Stimulated activated CD4-positive, alpha-beta T cell treated with anti-CD3 and anti-CD28 coated beads, Interleukin-2, amount 100 ng/mL, for 4 hours (primary cell): Measurements from ENCODE around the gene OR52R1.
"Not testable (repeated sequence)": the region's sequence is repeated elsewhere in the genome, so short reads cannot be mapped to it uniquely, and the experiment has no call there.

Source experiments
- DNase-seq: peaks from one replicate; pipeline ENCODE4 v3.0.0-alpha.2; 2020; ENCODE audit warnings: low read depth

The OR52R1 gene

DNA sequence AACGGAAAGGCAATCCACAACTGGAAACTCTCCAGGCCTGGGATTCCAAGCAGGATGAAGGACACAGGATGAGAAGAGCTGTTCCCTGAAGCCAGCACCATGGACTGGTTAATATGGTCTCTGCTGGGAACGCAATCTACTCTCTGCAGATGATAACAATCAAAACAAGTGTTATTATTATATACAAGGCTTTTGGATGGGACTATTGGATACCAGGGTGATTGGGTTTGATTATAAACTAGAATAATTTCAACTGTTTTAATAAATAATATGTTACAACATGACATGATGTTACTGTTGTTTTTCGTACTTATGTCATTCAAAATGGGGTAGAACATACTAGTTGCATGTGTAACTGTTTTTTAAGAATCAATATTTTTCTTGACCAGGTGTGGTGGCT, at the start of gene OR52R1:
Gene OR52R1 (minus strand): TSS at position 101 of the 400 bp plus-strand sequence. CDS start 0 bp downstream, at position 101.
- DNase-seq, result no peak

DNA sequence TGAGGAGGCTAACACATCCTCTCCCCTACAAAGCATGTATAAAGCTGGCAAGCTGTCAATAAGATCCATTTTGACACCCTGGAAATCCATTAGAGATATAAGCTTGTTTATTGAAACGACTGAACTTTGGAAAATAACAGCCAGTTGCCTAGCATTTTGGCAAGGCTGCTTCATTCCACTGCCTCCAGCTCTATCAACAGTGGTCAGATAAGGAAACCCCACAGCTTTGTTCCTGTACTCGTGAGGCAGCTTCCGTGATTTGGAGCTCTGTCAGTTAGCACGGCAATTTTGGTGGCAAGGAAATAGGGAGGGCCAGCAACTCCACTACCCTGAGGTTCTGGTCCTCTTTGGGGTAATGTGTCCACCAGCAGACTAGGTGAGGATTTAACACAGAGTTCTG, 46.9 kb upstream of the OR52R1 start:
- no peak for DNase-seq

DNA sequence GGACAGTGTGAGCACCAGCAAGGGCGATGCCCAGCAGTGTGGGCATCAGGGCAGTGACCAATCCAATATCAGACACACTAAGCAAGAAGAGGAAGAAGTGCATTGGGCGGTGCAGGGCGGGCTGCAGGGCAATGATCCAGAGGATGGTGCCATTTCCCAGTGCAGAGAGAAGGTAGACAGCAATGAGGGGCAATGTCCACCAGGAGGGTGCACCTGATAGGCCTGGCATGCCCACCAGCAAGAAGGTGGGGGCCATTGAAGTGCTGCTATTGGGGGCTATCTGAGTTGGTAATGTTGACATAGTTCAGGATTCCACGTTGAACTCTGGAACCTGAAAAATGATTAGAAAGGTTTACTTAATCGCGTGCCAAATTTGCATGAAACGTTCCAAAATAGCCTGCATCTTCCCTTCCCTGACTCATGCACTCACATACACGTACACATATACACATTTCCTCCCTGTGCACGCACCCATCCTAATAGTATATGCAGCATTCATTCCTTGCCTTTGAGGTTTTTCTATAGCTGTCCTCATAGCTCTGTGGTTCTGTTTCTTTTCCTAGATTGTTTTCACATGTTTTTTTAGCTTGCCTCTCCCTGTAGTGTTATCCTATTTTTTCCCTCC, 44.8 kb upstream of the OR52R1 start, which contains the start of gene OR51S1:
Gene OR51S1 (minus strand): TSS at position 301 of the 625 bp plus-strand sequence. CDS start 0 bp downstream, at position 301.
- DNase-seq, result no peak

DNA sequence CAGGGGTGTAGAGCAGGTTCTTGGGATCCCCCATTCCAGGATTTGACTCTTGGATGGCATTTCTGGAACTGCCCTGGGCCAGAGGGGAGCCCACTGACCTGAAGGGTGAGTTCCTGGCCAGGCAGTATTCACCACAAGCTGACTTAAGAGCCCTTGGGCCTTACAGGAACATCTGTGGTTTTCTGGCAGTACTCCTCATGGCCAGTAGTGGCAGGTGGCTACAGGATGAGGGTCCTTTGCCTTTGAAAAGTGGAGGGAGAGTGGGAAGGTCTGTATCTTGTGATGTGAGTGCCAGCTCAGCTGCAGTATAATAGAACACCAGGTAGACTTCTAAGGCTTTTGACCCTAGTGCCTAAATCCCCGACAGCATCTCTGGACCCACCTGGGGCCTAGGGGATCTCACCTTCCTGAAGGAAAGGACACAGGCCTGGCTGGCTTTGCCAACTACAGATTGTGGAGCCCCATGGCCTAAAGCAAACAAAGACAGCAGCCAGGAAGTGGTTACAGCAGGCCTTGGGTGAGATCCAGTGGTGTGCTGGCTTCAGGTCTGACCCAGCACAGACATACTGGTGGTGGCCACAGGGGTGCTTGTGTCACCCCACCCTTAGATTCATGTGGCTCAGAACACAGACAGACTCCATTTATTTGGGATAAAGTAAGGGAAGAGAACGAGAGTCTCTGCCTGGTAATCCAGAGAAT, 35.8 kb upstream of the OR52R1 start:
- no peak for DNase-seq

DNA sequence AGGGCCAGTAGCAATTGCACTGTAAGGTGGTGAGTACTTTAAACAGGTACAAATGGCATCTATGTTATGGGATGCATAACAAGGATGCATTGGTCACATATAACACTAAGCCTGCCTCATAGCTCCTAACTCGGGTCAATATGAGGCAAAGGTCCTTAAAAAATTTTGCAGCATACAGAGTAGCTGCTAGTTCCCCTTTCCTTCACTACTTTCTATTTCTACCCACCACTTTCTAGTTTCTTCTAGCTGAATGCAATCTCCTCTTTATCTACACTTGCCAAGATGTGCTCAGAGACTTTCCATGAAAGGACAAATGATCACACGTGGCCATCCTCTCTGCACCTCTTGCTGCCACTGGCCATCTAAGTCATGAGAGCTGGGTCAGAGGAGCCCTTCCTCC, 26.7 kb upstream of the OR52R1 start:
- DNase-seq, result no peak

DNA sequence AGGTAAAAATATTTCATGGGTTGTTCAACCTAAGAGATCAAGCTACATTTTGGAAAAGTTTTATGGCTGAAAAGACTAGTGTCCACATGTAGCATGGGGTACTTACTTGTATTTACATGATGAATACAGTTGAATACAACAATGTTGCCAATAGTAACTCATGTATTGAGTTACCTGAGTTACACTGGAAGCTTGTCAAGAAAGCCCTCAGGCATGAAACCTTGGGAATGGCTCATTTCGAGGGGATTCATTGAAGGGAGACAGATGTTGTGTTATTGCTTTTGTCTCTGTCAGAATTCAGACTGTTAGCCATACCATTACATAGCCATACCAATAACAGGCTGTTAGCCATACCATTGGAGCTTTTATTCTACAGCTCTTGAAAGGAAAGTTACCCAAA, 26.2 kb upstream of the OR52R1 start:
- DNase-seq, result no peak

DNA sequence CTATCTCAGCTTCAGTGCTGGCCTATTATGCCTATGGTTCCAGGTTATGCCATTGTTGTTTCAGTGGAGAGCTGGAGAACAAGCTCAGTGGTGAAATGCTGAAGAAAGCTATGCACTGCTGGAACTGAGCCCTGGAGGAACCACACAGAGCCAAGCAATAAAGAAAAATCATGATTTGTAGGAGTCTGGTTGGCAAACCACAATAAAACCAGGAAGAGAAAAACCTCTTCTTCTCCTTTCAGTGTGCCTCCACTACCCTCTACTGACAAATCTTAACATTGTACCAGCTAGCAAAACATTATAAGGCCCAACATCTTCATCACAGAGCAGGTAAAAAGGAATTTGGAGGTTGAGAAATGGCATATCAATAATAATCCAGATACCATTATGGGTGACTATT, 22.2 kb upstream of the OR52R1 start:
- DNase-seq, result no peak

DNA sequence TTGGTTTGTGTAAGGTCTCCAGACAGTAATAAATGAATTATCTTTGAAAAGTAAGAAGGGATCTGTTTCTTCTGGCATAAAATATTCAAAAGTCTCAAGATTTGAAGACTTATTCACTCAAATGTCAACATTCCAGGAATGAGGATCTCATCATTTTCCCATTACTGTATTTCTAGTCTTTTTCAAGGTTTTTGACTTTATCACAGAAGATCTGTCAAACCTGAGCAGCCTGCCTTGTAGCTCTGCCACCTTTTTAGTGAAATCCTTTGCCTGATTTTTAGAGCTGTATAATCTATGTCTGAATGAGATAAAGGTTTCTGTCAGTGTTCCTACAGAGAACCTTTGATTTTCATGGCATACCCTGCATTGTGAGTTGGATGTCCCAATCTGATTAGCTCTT, 21.0 kb upstream of the OR52R1 start:
- DNase-seq, result no peak

DNA sequence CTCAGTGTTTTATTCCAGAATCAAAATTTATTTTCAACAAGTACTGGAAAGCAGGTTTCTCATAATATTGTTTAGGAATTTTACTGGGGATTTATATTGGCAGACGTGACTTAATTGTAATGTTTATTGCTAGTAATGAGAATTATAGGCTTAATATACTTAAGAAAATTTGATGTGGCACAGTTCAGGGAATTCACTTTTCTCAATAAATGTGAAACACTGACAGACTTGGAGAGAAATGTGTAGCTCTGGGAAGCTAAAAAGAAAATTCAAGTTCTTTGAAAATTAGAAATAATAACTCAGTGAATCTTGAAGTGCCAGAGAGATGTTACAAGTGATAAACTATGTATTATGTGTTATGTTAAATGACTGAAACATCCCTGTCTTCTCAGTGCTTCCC, 16.8 kb upstream of the OR52R1 start, which contains the start of gene OR51F2:
Gene OR51F2 (plus strand): TSS at position 301 of the 400 bp plus-strand sequence. CDS start 101 bp downstream, outside the sequence.
- no peak for DNase-seq

DNA sequence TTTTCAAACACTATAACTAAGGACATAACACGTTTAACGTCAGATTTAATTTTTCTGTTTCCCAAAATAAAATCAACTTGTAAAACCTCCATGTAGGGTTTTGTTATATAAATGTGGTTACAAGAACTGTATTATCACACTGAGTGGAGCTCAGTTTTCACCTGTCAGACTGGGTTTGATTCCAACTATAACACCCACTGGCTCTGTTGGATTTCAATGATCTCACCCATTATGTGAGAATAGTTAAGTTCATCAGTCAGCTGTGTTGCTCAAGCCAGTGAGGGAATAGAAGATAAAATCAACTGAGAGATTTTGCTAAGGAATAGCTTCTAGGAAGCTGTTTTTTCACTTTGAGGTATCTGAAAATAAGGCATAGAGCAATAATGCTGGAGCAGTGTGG, 5.1 kb upstream of the OR52R1 start:
- no peak for DNase-seq

DNA sequence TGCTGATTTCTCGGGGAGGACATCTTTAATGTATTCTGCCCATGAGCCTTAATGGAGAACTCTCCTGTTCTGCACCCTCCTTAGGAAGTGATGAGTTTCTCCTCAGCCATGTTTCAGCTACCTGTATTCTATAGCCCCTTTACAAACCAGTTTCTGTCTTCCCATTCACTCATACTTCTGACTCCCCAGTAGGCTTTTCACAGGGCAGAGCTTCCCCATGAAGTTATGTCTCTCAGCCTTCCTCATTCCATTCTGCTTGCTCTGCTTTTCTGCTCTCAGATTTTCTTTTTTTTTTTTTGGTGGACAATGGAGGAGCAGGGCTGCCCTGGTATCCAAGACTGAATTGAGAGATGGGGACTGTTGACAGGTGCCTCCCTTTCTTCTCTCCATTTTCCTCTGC, 4.3 kb upstream of the OR52R1 start:
- no peak for DNase-seq

DNA sequence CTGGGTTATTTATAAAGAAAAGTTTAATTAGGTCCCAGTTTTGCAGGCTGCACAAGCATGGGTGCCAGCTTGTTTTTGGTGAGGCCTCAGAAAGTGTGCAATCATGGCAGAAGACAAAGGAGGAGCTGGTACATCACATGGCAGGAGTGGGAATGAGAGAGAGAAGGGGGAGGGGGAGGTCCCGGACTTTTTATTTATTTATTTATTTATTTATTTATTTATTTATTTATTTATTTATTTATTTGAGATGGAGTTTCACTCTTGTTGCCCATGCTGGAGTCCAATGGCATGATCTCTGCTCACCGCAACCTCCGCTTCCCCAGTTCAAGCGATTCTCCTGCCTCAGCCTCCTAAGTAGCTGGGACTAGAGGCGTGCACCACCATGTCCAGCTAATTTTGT, 2.9 kb downstream of the OR52R1 start:
- DNase-seq, result not testable (repeated sequence)

DNA sequence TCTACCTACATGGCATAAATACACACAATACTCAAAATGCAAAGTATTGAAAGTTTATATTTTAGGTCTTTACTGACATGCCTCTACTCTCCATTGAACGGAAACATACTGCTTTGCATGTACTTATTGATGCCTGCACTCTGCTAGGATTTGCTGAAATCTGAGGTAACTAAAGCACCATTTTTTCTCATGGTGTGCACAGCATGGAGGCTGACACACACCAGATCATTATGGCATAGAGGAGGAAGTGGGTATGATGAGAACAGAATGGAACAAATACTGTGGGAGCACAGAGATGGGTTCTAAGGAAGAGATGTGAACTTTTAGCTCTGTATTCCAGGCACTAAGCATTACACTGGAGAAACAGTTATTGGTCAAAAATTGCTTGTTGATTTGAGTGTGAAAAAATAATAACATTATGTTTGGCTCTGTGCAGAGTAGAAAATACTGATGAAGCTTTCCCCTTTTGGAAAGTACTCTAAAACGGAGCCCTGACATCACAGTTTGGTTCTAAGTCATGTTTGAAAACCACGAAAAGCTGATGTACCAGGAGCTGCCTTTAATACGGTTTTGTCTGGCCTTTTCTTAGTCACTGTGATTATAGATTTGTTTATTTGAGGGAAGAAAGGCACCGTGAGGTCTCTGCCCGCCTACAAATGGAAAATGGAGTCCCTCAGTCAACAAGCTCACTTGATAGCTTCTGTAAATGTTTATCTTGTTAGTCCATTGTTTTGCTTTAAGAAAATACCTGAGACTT, 5.6 kb downstream of the OR52R1 start:
- no peak for DNase-seq

DNA sequence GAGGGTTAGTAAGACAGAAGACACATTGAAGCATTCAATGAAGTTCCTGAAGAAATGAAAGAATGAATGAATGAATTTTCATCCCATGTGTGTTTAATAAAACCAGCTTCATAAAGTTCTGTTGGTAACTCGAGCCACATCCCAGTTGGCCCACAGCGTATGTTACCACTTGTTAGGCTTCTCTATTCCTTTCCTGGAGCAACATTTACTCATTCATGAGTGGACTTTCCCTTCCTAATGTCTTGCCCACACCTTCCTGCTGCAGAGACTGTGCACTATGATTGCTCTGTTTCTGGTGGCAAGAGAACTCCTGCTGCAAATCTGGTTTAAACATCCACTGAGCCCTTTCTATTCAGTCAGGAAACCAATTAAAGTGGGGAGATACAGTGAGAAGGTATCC, 7.0 kb downstream of the OR52R1 start:
- DNase-seq, result no peak

DNA sequence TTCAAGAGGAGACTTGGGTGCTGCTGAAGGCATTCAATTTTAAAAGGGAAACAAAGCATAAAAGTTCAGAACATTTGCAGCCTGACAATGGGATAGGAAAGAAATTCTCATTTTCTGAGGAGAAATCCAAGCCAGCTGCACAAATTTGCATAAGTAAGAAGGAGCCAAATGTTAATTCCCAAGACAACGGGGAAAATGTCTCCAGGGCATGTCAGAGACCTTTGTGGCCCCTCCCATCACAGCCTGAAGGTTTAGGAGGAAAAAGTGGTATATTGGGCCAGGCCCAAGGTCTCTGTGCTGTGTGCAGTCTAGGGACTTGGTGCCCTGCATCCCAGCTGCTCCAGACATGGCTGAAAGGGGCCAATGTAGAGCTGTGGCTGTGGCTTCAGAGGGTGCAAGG, 21.7 kb downstream of the OR52R1 start:
- DNase-seq, result no peak

DNA sequence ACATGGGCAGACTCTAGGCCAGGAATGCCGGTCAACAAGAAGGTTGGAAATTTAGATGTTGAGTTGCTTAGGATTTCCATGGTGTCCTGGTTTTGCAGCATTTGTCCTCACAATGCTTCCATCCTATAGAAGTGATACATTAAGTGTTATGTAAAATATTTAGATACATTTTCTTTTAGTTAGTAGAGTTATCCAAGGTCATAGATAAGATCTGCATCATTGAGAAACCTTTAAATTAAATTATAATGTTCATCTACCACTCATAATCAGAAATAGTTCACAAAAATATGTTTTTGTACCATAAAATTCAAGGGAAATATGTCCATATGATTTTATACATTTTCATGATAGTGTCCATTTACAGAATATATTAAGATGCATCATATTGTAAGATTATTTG, 34.3 kb downstream of the OR52R1 start, which contains the start of gene OR51F1:
Gene OR51F1 (minus strand): TSS at position 101 of the 400 bp plus-strand sequence. CDS start 0 bp downstream, at position 101.
- no peak for DNase-seq

DNA sequence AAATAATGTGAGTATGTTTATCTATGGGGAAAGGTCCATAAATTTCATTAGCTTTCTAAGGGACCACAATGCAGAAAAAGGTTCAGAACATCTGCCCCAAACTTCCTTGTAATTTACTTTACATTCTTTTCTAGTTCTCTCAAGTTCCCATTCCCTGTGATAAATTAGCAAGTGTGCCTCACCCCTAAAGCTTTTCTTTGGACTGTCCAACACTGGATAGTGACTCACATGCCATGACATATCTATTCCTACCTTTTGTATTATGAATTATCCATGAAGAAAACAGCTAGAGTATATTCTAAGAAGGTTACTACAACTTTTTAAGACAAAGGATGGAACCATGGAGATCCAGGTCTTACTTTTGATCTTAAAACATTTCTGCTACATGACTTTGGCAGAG, 36.1 kb downstream of the OR52R1 start:
- DNase-seq, result no peak

DNA sequence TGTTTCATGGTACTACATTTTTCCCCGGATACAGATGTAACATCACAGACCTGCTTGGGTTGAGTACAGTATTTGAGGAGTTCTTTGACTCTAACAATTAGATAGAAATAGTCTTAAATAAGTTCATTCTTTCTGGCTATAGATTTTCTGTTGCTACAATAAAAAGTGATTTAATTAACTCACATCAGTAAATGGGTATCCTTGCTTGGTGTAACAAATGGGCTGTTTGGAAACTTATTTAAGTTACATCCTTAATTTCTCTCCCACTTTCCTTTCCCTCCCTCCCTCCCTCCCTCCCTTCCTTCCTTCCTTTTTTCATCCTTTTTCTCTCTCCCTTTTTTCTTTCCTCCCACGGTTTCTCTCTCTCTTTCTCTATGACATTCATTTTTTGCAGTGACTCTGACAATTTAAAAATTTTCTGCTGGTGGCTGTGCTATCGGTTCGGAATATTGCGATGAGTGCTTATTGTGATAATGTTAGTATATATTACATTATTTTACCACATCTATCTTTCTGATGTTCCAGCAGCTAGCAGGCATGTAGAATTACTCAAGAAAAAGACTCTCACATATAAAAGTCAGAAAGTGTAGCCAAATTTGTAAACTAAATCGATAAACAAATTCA, 37.6 kb downstream of the OR52R1 start:
- DNase-seq, result no peak

DNA sequence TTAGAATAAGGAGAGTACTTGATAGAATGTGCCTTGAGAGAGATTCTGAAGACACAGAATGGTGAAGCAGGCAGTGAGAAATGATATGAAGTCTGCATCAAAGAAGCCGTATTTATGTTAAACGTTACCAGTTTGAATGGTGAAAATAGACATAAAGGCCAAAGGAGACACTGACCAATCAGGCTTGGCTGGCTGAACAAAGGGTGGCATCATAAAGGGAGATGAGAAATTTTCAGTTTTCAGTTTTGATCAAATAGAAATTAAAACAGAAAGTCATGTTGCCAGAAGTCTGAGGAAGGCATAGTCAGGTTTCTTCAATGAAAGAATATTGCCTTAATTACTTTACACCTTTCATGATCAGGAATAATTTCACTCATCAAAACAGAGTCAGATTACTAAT, 41.1 kb downstream of the OR52R1 start:
- DNase-seq, result no peak
